NCI-H1105 (cell line): ENCODE measurements around the gene EIPR1.
A peak's percentile ranks its signal among the peaks of the same experiment; 100 is the strongest.

Experiments used
- DNase-seq: peaks from one replicate; lab custom pipeline; 2025; lab: John Stamatoyannopoulos, UW

EIPR1 gene

DNA sequence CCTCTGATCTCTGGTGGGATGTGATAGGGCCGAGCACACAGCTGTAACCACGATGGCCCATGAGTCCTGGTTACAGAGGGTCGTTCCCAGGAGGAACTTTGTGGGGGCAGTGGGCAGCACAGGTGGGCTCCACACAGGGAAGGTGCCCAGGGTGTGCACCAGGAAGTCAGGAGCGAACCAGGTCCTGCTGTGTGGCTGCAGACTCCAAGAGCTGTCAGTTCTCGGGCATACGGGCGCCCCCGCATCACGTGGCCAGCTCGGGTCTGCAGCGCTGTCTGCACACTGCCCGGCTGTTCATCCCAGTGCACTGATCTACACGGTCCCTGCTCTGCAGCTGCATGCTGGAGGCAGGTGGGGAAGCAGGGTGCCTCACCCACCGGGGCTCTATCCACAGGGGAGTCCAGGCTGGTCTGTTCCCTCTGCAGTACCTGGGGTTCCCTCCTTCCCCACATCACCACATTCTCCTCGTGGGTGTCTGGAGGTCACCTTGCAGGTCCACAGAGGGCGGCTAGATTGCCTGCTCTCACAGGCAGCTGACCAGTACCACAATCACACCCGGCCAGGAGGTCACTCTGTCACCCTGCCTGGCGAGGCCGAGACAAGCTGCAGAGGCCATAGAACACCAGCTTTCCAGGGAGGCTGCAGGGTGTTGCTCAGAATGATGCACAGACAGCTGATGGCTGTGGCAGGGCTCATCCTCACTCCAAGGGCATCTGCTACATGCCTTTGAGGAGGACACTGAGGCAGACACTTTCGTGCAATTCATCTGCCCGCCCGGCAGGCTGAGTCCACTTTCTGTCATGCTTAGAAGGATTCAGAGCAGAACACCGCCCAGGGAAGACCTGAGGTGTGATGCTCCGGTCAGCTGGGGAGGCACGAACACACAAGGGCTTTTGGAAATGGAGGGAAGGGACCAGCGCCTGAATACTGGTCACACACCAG lies 202.7 kb downstream of the EIPR1 start:
- no peak for DNase-seq

DNA sequence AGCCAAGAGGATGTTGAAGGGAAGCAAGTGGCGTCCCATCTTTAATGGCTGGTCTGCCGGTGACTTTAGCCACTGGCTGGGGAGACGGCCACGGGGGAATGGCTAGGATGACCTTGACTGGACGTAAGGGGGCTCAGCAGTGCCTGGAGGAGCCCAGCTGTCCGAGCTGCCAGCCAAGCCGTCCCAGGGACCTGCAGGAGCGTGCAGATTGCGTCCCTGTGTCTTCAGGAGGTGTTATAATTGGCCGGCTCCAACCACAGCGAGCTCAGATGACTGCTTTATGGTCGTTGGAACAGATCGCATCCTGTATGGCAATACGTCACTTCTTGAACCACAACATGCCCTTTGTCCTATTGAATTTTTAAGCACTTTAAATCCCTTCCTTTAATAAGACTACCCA lies 204.6 kb downstream of the EIPR1 start:
- no peak for DNase-seq

DNA sequence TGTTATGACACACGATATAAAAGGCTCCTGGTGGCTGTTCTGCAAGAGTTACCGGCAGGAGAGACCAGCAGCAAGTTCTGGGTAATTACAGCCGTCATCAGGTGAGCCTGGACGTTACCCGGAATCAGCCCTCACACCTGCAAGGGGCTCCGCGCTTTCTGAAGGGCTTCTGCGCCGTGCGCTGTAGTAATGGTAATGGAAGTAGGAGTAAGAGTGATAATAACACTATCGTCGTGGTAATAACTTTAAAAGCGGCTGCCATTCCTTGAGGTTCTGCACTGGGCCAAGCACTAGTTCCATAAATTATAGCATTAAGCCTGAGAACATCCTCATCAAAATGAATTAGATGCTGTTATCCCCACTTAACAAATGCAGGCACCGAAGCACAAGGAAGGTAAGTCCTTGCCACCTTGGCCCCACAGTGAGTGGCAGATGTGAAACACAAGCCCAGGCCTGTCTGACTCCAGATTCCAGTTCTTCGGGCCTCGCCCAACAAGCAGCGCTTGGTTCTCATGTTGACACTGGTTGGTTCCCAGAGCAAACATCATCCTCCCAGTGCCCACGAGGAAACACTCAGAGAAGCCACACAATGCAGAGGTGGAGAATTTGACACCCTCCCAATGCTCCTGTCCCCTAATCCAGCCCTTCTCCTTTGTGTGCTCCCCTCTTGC lies 205.2 kb downstream of the EIPR1 start:
- DNase-seq, result peak; percentile 23

DNA sequence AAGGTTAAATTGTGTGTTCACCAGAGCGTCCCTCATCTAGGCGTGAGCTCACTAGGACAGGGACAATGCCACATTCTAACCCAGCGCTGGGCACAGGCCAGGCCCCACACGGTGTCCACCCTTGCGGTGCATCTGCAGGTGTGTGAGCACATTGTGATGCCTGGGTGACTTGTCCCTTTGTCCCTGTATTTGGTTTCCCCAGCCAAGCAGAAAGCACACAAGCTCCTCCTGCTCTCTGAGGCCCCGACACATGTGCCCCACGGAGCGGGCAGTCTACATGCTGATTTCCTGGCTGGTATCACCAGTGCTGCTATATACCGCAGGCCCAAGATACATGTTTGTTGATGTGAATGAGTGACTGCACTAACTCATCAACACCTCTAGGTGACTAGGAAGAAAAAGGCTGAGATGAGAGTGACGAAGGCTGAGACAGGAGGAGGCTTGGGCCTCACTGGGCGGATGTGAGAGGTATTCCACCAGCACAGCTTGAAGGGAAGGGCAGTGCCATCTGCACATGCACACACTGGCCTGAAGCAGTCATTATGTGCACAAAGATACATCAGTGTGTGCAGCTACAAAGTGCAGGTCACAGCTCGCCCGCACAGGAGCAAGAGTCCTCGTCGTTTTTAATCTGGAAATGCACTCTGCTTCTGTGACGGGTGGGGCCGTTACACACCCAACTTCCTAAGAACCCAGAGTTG lies 205.9 kb downstream of the EIPR1 start:
- no peak for DNase-seq

DNA sequence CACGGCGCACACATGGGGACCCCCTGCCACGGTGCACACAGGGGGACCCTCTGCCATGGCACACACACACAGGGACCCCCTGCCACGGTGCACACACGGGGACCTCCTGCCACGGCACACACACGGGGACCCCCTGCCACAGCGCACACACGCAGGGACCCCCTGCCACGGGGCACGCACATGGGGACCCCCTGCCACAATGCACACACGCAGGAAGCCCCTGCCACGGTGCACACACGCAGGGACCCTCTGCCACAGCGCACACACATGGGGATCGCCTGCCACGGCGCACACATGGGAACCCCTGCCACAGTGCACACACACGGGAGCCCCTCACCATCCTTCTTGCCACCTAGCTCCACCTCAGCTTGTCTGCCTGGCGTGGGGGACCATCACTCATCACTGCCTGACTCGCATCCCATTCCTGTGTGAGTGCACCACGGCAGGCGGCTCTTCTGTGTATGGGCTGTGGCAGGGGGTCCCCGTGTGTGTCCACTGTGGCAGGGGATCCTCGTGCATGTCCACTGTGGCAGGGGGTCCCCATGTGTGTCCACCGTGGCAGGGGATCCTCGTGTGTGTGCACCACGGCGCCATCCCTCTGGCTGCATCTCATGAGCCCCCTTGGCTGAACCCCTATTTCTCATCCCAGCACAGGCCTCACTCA lies 206.7 kb downstream of the EIPR1 start:
- DNase-seq, result no peak

DNA sequence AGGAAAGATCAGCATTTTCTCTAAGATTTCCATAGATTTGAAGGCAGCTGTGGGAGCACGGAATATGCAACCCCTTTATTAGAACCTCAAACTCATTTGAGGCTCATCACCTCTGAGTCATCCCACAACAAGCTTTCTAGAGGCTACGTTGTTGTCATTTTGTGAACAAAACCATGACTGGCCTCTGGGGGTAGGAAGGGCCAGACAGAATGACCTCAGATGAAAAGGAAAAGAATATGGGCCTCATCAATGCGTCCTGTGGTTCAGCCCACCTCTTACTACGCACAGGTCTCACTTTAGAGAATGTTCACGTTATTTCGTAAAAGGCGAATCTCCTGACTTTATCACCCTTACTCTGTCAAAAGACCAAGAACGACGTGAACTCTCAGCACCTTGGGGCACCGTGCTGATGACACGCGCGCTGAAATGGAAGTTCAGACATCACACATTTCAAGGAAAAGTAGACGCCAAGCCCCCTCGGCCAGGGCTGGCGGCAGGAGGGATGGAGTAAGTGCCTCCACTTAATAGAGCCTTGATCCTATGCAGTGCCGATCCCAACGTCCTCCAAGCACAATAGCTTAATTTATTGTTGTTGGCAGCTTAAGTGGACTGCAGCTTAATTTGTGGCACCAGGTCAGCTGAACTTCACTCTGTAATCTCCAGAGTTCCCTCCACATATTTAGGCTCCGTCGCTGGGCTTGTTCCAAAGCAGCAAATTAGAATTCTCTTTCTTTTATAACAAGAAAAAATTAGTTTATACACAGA lies 208.3 kb downstream of the EIPR1 start:
- no peak for DNase-seq

DNA sequence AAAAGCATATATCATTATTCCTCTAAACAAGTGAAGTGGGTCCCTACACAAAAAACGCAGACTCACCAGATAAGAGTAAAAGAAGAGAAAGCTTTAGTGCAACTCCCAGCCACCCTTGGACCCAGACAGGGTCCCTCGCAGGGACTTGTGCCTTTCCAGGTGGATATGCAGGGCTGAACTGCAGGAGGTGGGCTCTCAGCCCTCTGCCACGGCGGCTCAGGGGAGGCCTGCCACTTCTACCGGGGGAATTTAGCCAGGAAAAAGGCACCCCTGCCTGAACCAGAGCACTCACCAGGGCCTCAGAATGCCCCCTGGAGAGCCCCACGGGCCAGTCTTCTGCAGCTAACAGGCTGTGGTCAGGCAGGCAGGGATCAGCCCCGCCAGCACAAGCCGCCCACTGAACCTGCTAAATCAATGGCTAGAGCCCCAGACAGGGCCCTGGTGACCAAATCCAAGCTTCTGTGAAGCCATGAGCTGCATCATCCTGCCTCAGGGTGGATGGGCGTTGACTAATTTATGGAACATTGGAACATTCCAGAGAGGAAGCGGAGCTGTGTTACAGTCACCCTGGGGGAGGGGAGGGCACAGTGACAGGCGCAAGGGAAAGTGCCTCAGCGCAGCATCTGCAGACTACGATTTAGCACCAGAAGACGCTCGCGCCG lies 209.3 kb downstream of the EIPR1 start:
- DNase-seq, result no peak

DNA sequence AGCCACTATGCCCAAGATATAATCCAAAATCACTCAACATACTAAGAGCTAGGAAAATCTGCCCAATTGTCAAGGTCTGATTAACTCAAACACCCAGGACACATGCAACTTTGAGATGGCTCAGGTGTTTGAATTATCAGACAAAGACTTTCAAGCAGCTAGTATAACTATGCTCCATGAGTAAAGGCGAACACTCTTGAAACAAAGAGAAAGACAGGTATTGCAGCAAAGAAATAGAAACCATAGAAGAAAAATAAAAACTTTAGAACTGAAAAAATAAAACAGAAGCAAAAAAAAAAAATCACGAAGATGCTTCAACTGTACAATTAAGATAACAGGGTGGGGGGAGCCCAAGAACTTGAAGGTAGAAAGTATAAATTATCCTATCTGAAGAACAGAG lies 214.2 kb downstream of the EIPR1 start:
- no peak for DNase-seq

DNA sequence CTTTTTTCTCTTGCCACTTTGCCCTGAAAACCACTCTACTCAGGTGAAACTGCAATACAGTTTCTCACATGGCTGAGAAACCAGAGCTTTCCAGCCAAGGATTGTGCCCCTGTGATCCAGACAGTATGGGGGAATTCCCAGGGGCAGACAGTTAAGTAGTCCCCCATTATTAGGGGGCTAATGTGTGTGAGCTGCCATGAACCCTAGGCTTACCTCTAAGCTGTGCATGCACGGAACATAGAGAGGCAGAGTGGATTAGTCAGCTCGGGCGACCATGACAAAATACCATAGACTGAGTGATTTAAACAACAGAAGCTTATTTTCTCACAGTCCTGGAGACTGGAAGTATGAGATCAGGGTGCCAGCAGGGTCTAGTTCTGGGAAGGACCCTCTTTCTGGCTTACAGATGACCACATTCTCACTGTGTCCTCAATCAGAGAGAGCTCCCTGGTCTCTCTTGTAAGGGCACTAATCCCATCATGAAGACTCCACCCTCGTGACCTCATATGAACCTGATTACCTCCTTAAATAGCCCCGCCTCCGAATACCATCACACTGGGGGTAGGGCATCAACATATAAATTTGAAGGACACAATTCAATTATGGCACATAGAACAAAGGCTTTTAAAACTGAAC lies 215.1 kb downstream of the EIPR1 start:
- DNase-seq, result no peak

DNA sequence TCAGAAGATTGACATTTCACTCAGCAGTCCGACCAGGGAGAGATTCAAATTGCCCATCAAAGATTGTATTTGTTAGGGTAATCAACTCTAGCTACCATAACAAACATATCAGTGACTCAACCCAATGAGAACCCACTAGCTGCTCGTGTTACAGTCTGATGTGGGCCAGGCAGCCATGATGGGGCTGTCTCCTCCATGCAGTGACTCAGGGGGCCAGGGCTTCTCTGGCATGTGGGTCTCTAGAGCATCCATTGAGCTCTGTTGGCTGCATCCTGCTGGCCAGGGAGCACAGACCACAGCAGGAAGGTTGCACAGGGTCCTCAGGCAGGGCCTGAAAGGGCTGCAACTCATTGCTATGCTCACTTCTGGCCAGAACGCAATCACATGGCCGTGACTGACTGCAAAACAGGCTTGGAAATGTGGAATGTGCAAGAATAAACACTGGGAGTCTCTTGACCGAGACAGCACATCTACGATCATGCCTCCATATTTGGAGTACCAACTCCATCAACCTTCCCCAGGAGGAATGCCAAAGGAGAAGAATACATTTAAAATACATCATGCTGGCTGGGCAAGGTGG lies 216.8 kb downstream of the EIPR1 start:
- no peak for DNase-seq

DNA sequence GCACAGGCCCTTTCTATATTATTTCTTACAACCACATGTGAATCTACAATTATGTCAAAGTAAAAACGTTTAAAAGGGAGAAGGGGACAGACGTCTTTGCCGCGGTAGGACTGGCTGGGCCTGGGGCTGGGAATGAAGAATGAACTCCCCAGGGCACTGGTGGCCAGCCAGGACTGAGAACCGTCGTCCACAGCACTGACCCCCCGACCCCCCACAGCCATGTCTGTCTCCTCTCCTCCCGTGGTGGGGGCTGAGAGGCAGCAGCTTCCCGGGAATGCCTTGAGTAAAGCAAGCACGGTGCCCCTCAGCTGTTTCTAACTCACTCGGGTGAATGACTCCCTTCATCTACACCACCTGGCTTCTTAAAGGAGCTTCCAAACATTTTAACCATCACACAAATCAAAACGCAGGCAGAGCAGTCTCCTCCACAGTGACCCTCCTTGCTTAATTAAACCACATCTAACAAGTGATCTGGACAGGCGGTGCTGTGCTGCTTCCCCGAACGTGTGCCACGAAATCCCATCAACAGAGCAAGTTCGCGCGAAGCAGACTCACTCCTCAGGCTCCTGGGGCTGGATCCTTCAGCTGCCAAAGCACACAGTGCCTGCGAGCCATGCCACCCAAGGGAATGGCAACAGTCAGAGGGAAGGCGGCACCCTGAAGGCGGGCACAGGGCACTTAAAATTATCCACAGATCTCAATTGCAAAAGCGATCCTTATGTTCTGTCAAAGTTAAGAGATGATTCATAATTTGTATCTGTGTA lies 217.7 kb downstream of the EIPR1 start:
- DNase-seq, result no peak

DNA sequence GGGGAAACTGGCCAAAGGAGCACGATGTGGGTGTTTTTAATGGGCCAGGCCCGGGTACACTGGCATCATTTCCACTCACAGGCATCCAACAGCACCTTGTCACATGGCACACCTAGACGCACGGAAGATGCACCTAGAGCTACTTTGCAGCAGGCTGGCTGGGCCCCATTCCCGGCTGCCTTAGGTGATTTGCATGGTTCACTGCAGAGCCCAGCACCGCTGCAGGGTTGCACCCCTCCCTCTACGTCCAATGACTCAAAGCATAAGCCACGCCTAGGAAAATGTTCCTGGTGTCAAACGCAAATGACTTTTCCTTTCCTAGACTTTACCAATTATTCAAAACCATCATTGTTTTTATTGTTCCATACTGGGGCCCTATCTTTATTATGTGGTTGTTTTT lies 222.9 kb downstream of the EIPR1 start:
- no peak for DNase-seq

DNA sequence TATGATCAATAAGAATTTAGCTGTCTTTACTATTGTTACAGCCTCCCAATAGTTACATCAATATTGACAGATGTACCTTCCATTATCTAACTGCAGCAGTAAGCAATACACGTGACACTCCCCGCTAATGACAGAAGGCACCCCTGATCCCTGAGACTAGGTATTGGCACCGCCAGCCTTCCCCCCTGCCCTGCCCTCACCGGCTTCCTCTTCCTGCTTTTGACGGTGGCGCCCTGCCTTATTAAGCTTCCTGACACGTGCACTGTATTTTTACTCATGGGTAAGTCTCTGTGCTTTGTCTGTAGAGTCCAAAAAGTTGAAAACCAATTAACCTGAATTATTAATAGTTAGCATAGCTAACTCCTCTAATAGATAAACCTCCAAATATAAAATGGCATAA lies 223.5 kb downstream of the EIPR1 start:
- no peak for DNase-seq

DNA sequence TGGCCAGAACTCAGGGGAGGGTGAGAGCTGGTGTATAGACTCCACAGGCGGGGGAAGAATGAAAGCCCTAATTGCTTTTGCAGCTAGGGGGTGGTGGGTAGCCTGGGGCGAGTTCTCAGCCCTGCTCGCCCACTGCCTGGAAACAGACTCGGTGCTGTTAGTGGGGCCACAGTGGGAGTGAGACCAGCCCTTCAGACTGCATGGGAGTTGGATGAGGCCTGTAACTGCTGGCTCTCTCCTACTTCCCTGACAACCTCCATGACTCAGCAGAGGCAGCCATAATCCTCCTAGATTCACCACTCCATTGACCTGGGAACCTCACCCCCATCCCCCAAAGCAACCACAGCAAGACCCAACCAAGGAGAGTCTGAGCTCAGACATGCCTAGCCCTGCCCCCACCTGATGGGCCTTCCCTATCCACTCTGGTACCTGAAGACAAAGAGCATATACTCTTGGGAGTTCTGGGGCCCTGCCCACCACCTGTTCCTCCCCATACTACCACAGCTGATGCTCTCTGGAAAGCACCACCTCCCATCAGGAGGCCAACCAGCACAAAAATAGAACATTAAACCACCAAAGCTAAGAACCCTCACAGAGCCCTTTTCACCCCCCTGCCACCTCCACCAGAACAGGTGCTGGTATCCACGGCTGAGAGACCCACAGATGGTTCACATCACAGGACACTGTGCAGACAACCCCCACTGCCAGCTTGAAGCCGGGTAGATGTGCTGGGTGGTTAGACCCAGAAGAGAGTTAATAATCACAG lies 226.3 kb downstream of the EIPR1 start:
- no peak for DNase-seq

DNA sequence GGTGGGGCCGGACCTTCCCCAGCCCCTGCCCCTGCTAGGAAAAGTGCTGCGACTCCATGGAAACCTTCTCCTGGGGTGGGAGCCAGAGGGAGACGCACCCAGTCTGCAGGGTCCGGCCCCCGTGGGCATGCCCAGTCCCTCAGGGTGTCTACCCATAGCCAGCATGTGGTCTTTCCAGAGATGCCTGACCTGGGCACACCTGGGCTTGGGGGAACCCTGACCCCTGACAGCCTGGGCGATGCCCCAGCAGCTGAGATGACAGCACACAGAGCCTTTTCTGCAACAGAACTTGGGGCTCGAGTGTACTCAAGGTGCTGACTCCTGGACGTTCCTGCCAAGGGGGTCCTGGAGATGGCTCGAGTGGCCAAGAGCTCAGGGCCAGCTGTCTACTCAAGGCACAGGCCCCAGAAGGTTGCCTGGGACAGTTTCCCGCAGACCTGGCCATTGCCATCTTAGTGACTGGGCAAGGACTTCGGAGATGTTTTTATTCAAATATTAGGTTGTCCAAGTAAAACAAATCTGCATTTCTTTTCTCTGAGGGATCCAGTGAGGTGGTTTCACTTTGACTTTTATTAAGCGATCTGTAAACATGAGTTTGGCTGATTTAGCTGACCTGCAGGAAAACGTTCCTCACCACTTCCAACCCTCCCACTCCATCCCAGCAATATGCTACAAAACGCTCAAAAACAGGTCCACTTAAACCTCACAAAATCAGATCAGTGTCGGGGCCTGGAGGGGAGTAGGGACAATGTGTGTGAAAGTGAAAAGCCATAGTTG lies 228.0 kb downstream of the EIPR1 start:
- DNase-seq, result no peak

DNA sequence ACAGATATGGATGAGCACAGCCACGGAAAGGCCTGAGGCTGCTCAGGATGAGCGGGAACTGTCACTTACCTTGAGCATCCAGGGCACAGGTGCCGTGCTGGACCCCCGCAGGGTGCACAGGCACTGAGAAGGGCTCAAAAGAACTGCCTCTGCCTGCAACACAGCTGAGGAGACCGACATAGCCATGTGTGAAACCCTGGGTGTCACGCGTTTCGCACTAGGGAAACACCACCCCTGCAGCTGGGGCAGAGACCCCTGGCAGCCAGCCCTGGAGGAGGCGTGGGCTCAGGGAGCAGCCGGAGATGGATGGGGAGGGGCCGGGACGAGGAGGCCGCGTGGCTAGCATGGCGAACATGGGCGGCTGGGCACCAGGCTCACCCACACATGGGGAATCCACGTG lies 228.9 kb downstream of the EIPR1 start:
- DNase-seq, result no peak

DNA sequence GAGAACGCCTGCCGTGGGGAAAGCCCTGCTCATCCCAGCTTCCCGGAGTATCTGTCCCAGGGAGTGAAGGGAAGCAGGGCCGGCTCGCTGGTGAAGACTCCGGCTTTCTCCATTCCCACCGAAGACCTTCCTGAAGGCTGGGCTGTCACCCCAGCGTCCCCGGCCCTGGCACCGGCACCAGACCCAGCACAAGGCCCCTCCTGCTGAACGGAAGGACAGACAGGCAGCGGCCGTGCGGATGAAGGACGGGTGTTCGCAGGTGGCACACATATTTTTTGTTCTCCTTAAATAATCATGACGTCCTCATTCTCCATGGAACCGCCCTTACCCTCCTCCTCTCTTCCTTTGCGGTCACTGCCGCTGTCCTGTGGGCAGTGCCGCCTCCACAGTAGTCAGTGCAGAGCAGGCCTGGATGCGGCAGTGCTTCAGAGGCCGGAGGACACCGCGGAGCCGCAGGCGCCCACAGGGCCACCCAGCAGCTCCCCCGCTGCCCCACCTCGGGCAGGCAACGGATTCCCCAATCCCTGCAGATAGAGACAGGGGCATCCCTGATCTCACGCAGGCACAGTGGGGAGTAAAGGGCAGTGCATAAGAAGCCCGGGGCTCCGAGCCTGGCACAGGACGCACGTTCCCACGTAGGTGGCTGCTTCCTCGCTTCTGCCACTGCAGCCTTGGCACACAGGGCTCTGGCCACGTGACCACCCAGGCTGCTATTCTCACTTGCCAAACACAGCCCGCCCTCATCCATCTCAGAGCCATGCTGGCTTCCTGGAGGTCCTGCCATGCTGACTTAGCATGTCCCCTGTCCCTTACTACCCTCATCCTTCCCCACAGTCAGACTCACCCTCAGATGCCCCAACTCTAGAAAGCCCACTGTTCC lies 229.7 kb downstream of the EIPR1 start:
- no peak for DNase-seq
